ENCODE results near the gene DOHH.
"Not testable (repeated sequence)": the region's sequence is repeated elsewhere in the genome, so short reads cannot be mapped to it uniquely, and the experiment has no call there.

DOHH gene

DNA sequence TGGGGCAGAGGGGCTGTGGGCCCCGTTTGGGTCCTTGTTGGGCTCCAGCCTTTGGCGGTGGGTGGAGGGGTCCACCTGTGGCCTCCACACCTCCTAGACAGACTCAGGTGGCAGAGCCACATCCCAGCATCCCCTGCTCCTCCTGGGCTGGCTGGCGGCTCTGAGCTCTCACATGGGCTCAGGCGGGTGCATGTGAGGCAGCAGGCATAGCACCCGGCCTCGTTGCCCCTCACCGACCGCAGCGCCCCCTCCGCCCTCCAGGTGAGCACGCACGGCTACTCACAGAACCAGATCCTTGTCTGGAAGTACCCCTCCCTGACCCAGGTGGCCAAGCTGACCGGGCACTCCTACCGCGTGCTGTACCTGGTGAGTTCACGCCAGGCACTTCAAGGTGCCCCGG lies 32.6 kb upstream of the DOHH start:
- DNase-seq (ENCODE audit: insufficient read length) (no peak), FAIRE-seq (no peak)
- TF ChIP-seq POLR2A (IDR thresholded peaks at IDR 0.05; ENCODE audit: low read depth, low read length) = no peak
- TF ChIP-seq POLR2AphosphoS5 (IDR thresholded peaks at IDR 0.05; ENCODE audit: low read depth, low read length) = no peak
- no peak for TF ChIP-seq TAF1 (IDR thresholded peaks at IDR 0.05; ENCODE audit: borderline replicate concordance, low read depth, low read length)

DNA sequence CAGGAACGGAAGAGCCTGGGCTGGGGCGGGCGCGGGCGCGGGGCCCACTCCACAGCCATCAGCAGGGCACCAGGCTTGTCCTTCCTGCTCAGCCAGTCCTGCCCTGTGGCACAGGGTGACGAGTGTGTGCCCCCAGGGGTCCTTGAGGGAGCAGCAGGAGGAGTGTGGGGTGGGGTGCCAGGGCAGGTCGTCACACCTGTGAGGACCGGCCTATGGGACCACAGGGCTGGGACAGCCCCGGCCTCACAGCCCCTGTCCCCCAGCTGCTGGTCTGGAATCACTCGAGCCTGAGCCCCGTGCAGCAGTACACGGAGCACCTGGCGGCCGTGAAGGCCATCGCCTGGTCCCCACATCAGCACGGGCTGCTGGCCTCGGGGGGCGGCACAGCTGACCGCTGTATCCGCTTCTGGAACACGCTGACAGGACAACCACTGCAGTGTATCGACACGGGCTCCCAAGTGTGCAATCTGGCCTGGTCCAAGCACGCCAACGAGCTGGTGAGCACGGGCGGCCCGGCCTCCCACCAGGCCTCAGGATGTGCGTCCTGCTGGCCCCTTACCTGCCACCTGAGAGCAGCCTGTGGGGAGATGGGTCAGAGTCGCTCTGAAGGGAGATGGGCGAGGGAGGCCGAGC lies 31.8 kb upstream of the DOHH start:
- FAIRE-seq = no peak

DNA sequence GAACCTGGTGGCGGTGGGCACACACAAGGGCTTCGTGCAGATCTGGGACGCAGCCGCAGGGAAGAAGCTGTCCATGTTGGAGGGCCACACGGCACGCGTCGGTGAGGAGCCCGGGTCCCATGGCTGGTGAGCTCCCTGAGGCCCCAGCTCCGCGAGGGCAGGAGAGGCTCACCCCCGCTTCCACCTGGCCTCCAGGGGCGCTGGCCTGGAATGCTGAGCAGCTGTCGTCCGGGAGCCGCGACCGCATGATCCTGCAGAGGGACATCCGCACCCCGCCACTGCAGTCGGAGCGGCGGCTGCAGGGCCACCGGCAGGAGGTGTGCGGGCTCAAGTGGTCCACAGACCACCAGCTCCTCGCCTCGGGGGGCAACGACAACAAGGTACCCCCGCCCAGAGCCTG lies 31.2 kb upstream of the DOHH start:
- TF ChIP-seq POLR2AphosphoS5 (IDR thresholded peaks at IDR 0.05; ENCODE audit: low read depth, low read length) = no peak
- no peak for TF ChIP-seq POLR2A (IDR thresholded peaks at IDR 0.05; ENCODE audit: low read depth, low read length)
- TF ChIP-seq TAF1 (IDR thresholded peaks at IDR 0.05; ENCODE audit: borderline replicate concordance, low read depth, low read length) = no peak
- no peak for DNase-seq (ENCODE audit: insufficient read length)
- FAIRE-seq = no peak

More for the DNA sequence above, 31.8 kb upstream of the DOHH start:
- no peak for DNase-seq (ENCODE audit: insufficient read length)
- TF ChIP-seq POLR2A (IDR thresholded peaks at IDR 0.05; ENCODE audit: low read depth, low read length) = no peak
- no peak for TF ChIP-seq TAF1 (IDR thresholded peaks at IDR 0.05; ENCODE audit: borderline replicate concordance, low read depth, low read length)
- no peak for TF ChIP-seq POLR2AphosphoS5 (IDR thresholded peaks at IDR 0.05; ENCODE audit: low read depth, low read length)

DNA sequence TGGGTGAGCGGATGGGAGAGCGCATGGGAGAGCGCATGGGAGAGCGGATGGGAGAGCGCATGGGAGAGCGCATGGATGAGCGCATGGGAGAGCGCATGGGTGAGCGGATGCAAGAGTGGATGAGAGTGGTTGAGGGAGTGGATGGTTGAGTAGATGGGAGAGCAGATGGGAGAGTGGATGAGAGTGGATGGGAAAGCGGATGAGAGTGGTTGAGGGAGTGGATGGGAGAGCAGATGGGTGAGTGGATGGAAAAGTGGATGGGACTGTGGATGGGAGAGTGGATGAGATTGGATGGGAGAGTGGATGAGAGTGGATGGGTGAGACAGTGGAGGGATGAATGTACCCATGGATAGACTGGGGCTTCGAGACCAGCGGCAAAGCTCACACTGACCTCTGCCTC lies 29.9 kb upstream of the DOHH start:
- TF ChIP-seq TAF1 (IDR thresholded peaks at IDR 0.05; ENCODE audit: borderline replicate concordance, low read depth, low read length) (no peak), POLR2AphosphoS5 (IDR thresholded peaks at IDR 0.05; ENCODE audit: low read depth, low read length) (no peak), POLR2A (IDR thresholded peaks at IDR 0.05; ENCODE audit: low read depth, low read length) (no peak)
- DNase-seq (ENCODE audit: insufficient read length) = no peak
- FAIRE-seq = no peak

DNA sequence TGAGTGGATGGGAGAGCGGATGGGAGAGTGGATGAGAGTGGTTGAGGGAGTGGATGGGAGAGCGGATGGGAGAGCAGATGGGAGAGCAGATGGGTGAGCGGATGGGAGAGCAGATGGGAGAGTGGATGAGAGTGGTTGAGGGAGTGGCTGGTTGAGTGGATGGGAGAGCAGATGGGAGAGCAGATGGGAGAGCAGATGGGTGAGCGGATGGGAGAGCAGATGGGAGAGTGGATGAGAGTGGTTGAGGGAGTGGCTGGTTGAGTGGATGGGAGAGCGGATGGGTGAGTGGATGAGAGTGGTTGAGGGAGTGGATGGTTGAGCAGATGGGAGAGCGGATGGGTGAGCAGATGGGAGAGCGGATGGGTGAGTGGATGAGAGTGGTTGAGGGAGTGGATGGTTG lies 28.8 kb upstream of the DOHH start:
- DNase-seq (ENCODE audit: insufficient read length); FAIRE-seq: not testable (repeated sequence)

DNA sequence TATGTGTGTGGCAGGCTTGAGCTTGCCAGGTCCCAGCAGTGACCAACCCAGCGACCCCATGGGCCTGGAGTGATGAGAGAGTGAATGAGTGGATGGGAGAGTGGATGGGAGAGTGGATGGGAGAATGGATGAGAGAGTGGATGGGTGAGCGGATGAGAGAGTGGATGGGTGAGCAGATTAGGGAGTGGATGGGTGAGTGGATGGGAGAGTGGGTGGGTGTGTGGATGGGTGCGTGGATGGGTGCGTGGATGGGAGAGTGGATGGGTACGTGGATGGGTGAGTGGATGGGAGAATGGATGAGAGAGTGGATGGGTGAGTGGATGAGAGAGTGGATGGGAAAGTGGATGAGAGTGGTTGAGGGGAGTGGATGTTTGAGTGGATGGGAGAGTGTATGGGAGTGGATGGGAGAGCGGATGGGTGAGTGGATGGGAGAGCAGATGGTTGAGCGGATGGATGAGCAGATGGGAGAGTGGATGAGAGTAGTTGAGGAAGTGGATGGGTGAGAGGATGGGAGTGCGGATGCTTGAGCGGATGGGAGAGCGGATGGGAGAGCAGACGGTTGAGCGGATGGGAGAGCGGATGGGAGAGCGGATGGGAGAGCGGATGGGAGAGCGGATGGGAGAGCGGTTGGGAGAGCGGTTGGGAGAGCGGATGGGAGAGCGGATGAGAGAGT lies 28.2 kb upstream of the DOHH start:
- TF ChIP-seq TAF1 (IDR thresholded peaks at IDR 0.05; ENCODE audit: borderline replicate concordance, low read depth, low read length) = no peak
- no peak for TF ChIP-seq POLR2A (IDR thresholded peaks at IDR 0.05; ENCODE audit: low read depth, low read length)
- TF ChIP-seq POLR2AphosphoS5 (IDR thresholded peaks at IDR 0.05; ENCODE audit: low read depth, low read length) = no peak
- DNase-seq (ENCODE audit: insufficient read length) = no peak
- no peak for FAIRE-seq

DNA sequence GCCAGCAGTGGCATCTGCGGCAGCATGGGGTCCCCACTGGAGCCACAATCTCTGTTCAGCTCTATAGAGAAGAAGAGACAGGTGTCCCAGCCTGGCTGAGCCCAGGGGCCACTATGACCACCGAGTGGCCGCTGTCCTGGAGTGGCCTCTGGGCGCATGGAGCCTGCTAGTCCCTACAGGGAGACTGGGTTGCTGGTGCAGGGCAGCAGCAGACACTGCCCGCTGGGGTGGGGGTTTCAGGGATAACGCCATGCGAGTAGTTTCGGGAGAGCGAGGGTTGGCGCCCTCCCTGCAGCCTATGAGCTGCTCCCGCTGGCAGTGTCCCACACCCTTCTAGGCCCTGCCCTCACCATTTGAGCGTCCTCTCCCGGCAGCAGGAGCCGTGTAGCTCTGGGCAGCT lies 27.6 kb upstream of the DOHH start:
- DNase-seq (ENCODE audit: insufficient read length) (no peak), FAIRE-seq (no peak)
- TF ChIP-seq POLR2A (IDR thresholded peaks at IDR 0.05; ENCODE audit: low read depth, low read length) (no peak), POLR2AphosphoS5 (IDR thresholded peaks at IDR 0.05; ENCODE audit: low read depth, low read length) (no peak), TAF1 (IDR thresholded peaks at IDR 0.05; ENCODE audit: borderline replicate concordance, low read depth, low read length) (no peak)

DNA sequence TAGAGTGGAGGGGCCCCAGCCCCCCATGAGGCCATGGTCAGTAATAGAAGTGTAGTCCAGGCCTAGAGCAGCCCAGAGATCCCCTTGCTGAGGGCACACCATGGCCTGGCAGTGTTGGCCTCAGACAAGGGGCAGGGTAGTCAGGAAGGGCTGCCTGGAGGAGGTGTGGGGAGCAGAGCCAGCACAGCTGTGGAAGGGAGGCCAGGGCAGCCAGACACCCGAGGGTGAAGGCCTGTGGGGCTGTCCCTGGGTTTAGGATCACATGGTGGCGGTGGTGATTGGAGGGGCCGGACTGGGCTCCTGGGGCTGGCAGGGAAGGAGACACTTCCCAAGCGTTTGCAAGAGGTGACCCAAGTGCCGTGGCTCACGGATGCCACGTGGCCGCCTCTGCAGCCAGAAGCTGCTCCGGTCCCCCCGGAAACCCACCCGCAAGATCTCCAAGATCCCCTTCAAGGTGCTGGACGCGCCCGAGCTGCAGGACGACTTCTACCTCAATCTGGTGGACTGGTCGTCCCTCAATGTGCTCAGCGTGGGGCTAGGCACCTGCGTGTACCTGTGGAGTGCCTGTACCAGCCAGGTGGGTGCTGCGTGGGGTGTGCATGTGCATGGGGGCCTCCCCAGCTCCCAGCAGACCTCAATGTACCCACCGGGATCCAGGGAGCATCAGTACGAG lies 26.9 kb upstream of the DOHH start:
- FAIRE-seq (no peak), DNase-seq (ENCODE audit: insufficient read length) (no peak)
- TF ChIP-seq POLR2AphosphoS5 (IDR thresholded peaks at IDR 0.05; ENCODE audit: low read depth, low read length) (no peak), TAF1 (IDR thresholded peaks at IDR 0.05; ENCODE audit: borderline replicate concordance, low read depth, low read length) (no peak), POLR2A (IDR thresholded peaks at IDR 0.05; ENCODE audit: low read depth, low read length) (no peak)

DNA sequence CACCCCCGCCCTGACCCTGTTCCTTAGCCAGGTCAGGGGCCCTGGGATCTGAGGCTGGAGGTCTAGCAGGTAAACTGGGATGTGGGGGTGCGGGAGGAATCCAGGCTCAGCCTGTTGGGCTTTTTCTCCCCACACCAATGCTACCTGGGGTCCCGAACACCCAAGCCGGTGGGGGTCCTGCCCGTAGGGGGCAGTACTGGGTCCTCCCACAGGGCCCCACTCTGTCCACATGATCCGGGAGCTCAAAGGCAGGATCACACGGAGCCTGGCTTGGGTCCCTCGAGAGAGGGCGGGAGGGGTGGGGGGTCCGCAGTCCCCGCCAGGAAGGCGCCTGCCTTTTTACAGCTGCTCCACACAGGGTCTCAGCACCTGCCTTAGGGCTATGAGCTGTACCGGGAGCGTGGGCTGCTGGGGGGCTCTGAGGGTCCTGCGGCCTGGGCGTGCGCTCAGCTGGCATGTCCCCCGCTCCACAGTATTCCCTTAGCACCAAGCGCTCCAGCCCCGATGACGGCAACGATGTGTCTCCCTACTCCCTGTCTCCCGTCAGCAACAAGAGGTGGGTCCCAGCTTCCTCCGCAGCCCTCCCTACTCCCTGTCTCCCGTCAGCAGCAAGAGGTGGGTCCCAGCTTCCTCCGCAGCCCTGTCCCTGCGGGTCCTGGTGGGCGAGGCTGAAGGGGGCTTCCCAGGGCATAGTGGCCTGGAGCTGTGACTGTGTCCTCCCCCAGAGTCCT lies 26.2 kb upstream of the DOHH start:
- no peak for FAIRE-seq
- no peak for DNase-seq (ENCODE audit: insufficient read length)
- TF ChIP-seq POLR2AphosphoS5 (IDR thresholded peaks at IDR 0.05; ENCODE audit: low read depth, low read length) (no peak), POLR2A (IDR thresholded peaks at IDR 0.05; ENCODE audit: low read depth, low read length) (no peak), TAF1 (IDR thresholded peaks at IDR 0.05; ENCODE audit: borderline replicate concordance, low read depth, low read length) (no peak)

DNA sequence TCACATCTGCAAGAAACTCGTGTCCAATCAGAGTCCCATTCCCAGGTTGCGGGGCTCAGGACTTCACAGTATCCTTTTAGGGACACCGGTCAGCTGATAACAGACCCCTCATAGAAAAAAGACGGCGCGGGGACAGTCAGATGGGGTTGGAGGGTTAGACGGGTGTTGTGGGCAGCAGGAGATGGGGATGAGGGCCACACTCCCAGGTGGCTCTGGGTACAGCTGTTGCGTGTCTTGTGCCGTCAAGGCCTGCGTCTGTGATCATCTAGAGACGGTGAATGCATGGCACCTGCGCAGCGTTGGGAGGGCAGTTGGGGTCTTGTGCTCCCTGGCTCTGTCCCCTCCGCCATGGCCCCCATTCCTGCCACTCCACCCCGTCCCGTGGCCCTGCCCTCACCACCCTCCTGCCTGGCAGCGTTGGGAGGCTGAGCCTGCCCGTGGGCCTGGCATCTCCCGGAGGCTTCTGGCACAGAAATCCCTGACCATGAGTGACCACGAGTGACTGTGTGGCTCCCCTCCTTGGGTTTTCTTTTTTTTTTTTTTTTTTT lies 24.5 kb upstream of the DOHH start:
- DNase-seq (ENCODE audit: insufficient read length) = no peak
- TF ChIP-seq POLR2AphosphoS5 (IDR thresholded peaks at IDR 0.05; ENCODE audit: low read depth, low read length) (no peak), TAF1 (IDR thresholded peaks at IDR 0.05; ENCODE audit: borderline replicate concordance, low read depth, low read length) (no peak), POLR2A (IDR thresholded peaks at IDR 0.05; ENCODE audit: low read depth, low read length) (no peak)
- no peak for FAIRE-seq

DNA sequence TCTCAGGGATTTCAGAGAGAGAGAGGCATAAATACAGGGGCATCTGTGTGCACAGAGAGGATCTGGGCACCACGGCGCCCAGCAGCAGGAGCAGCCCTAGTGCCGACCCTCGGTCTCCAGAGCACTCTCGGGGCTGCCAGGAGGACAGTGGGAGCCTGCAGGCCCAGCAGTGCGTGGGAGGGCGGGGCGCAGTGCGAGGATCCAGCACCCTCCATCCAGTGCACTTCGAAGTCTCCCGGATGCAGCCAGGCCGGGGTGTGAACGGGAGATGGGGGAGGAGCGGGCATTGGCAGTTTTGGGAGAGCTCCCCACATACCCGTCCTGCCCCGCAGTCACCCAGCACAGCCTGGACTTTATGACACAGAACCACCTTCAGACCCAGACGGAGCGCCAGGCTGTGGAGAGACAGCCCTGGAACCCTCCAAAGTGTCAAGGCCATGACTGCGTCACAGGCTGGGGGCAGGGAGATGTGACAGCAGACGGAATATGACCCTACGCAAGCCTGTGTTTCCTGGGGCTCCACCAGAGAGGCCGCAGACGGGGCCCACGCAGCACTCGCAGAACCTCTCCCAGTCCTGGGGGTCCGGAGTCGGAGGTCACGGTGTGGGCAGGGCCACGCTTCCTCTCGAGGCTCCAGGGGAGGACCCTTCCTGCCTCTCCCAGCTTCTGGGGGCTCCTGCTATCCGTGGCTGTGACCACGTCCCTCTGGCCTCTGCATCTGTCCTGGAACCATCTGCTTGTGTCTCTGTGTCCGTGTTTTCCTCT lies 23.8 kb upstream of the DOHH start:
- no peak for TF ChIP-seq POLR2A (IDR thresholded peaks at IDR 0.05; ENCODE audit: low read depth, low read length)
- TF ChIP-seq TAF1 (IDR thresholded peaks at IDR 0.05; ENCODE audit: borderline replicate concordance, low read depth, low read length) = no peak
- no peak for TF ChIP-seq POLR2AphosphoS5 (IDR thresholded peaks at IDR 0.05; ENCODE audit: low read depth, low read length)
- FAIRE-seq (no peak), DNase-seq (ENCODE audit: insufficient read length) (no peak)

Data from GM12892 (cell line).